Suprapubic skin (tissue), 4 donors: ENCODE results near the gene FRAS1. TPM values are rescaled to one million over a fixed set of nuclear protein-coding genes. Genes with fewer than 3 reads are reported as not detected.

Experiments
- DNase-seq, 2 donors: peaks; one replicate each; pipeline ENCODE4 v3.0.0-alpha.2; 2019; ENCODE audit warnings: low spot score in 2 of 2
- H3K27ac ChIP-seq: fragments of 200-600 bp; sonication (generic); one replicate; pipeline ENCODE4 v1.5.1; 2019
- H3K27me3 ChIP-seq: fragments of 200-600 bp; sonication (generic); one replicate; pipeline ENCODE4 v1.5.1; 2019
- H3K36me3 ChIP-seq: fragments of 200-600 bp; sonication (generic); one replicate; pipeline ENCODE4 v1.5.1; 2019
- H3K4me1 ChIP-seq: fragments of 200-600 bp; sonication (generic); one replicate; pipeline ENCODE4 v1.5.1; 2019
- H3K4me3 ChIP-seq: fragments of 200-600 bp; sonication (generic); one replicate; pipeline ENCODE4 v1.5.1; 2019; ENCODE audit warnings: mild to moderate bottlenecking
- H3K9me3 ChIP-seq: fragments of 200-600 bp; sonication (generic); one replicate; pipeline ENCODE4 v1.5.1; 2019
- EP300 ChIP-seq: sonication (generic); formaldehyde crosslinking; IDR thresholded peaks from one replicate; pipeline ENCODE4 v1.6.1; 2017; ENCODE audit warnings: antibody characterized with exemption
- POLR2A ChIP-seq, 2 donors: fragments of 450-650 bp; IDR thresholded peaks; one replicate each; pipeline ENCODE4 v1.6.1; 2017; ENCODE audit warnings: antibody characterized with exemption in 2 of 2, mild to moderate bottlenecking in 2 of 2, moderate library complexity in 2 of 2
- POLR2AphosphoS5 ChIP-seq, 3 donors: sonication (generic); formaldehyde crosslinking; IDR thresholded peaks; one replicate each; pipeline ENCODE4 v1.6.1; 2017; ENCODE audit warnings: antibody characterized with exemption in 3 of 3
- WGBS: methylation state at CpG from one replicate; pipeline ENCODE4 v1.1.5; 2018; 5-methylcytosine and 5-hydroxymethylcytosine counted together
- total RNA-seq, 4 donors: library from RNA; depleted of rRNA; stranded (reverse); fragments of >200 nt; gene quantifications; one replicate each; pipeline ENCODE4 v1.1.0, GENCODE V29; 2016
- TF ChIP-seq, protein P1 (sequence below), 2 donors: fragments of 200-600 bp in 1 of 2; fragments of 450-650 bp in 1 of 2; sonication (generic) in 1 of 2; IDR thresholded peaks; one replicate each; pipeline ENCODE4 v1.5.1; 2016 to 2019; ENCODE audit warnings: antibody characterized with exemption in 2 of 2, mild to moderate bottlenecking in 1 of 2, moderate library complexity in 1 of 2

The FRAS1 gene
- total RNA-seq, 4 donors from 2014 or later: 1.4 to 24.9 (median 3.8) TPM

DNA sequence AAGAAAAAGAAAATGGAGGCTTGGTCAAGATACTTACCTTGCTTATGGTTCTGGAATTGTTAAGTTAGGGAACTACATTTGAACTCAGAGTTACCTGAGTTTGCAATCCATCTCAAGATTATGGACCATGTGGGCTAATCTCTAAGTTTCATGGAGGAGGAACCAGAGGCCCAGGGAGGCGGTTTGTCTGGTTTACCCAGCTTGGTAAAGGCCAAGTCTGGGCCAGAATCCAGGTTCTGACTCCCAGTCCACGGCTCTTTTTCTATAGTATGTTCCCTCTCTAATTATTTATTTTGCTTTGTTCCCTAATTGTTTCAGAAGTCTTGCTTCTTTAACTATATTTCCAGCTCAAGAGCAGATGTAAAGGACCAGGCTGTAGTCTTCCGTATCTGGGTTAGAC, 168.1 kb downstream of the FRAS1 start:
- H3K36me3 ChIP-seq: no peaks in the 10 kb centered on the region
- 75% methylated on average over 3 of the region's 3 CpGs for WGBS
- no peak for DNase-seq
- no peak overlapping the region for H3K4me3 ChIP-seq
- no peaks in the 10 kb centered on the region for H3K27me3 ChIP-seq
- H3K4me1 ChIP-seq: no peaks in the 10 kb centered on the region
- H3K9me3 ChIP-seq: no peaks in the 10 kb centered on the region
- H3K27ac ChIP-seq: no peak overlapping the region
- TF ChIP-seq, protein P1, sequence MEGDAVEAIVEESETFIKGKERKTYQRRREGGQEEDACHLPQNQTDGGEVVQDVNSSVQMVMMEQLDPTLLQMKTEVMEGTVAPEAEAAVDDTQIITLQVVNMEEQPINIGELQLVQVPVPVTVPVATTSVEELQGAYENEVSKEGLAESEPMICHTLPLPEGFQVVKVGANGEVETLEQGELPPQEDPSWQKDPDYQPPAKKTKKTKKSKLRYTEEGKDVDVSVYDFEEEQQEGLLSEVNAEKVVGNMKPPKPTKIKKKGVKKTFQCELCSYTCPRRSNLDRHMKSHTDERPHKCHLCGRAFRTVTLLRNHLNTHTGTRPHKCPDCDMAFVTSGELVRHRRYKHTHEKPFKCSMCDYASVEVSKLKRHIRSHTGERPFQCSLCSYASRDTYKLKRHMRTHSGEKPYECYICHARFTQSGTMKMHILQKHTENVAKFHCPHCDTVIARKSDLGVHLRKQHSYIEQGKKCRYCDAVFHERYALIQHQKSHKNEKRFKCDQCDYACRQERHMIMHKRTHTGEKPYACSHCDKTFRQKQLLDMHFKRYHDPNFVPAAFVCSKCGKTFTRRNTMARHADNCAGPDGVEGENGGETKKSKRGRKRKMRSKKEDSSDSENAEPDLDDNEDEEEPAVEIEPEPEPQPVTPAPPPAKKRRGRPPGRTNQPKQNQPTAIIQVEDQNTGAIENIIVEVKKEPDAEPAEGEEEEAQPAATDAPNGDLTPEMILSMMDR (IDR thresholded peaks at IDR 0.05): no peak
- TF ChIP-seq POLR2AphosphoS5 (IDR thresholded peaks at IDR 0.05) (no peak), POLR2A (IDR thresholded peaks at IDR 0.05) (no peak), EP300 (no peak)

DNA sequence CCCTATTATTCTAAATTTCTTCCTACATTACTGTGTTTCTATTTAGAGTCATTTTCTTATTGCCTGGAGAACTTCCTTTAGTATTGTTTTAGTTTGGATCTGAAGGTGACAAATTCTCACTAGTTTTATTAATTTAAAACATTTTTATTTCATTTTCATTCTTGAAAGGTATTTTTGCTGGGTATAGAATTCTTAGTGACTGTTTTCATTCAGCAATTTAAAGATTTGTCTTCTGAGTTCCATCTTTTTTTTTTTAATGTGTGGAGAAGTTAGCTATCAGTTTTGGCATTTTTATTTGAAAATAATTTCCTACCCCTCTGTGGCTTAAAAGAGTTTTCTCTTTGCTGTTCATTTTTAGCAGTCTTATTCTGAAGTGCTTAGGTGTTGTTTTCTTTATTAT, 169.2 kb downstream of the FRAS1 start:
- Histone ChIP-seq H3K27ac (no peak overlapping the region), H3K27me3 (no peaks in the 10 kb centered on the region), H3K4me3 (no peak overlapping the region), H3K9me3 (no peaks in the 10 kb centered on the region), H3K4me1 (no peaks in the 10 kb centered on the region), H3K36me3 (no peaks in the 10 kb centered on the region)
- no peak for DNase-seq
- no peak for TF ChIP-seq EP300
- TF ChIP-seq POLR2AphosphoS5 (IDR thresholded peaks at IDR 0.05): no peak
- TF ChIP-seq POLR2A (IDR thresholded peaks at IDR 0.05): no peak
- TF ChIP-seq, protein P1 (IDR thresholded peaks at IDR 0.05): no peak

GRCh38 chr4:78227411-78228057, 170.4 kb downstream of the FRAS1 start:
- no peak overlapping the region for H3K27ac ChIP-seq
- WGBS: 100% methylated on average over 1 of the region's 1 CpG
- no peaks in the 10 kb centered on the region for H3K9me3 ChIP-seq
- H3K27me3 ChIP-seq: no peaks in the 10 kb centered on the region
- H3K4me1 ChIP-seq: no peaks in the 10 kb centered on the region
- no peak for TF ChIP-seq POLR2AphosphoS5 (IDR thresholded peaks at IDR 0.05)
- TF ChIP-seq, protein P1 (IDR thresholded peaks at IDR 0.05): no peak
- TF ChIP-seq POLR2A (IDR thresholded peaks at IDR 0.05): no peak
- no peak for TF ChIP-seq EP300
- DNase-seq: no peak
- no peak overlapping the region for H3K4me3 ChIP-seq
- H3K36me3 ChIP-seq: no peaks in the 10 kb centered on the region

- H3K9me3 ChIP-seq: no peaks in the 10 kb centered on the region
- no peaks in the 10 kb centered on the region for H3K27me3 ChIP-seq
- H3K36me3 ChIP-seq: no peaks in the 10 kb centered on the region
- no peak for DNase-seq
- H3K4me3 ChIP-seq: no peak overlapping the region
- TF ChIP-seq POLR2A (IDR thresholded peaks at IDR 0.05) (no peak), POLR2AphosphoS5 (IDR thresholded peaks at IDR 0.05) (no peak), EP300 (no peak)
- TF ChIP-seq, protein P1 (IDR thresholded peaks at IDR 0.05): no peak
- H3K27ac ChIP-seq: no peak overlapping the region
- H3K4me1 ChIP-seq: no peaks in the 10 kb centered on the region
Observed at GRCh38 chr4:78235800-78236199, 178.7 kb downstream of the FRAS1 start.

DNA sequence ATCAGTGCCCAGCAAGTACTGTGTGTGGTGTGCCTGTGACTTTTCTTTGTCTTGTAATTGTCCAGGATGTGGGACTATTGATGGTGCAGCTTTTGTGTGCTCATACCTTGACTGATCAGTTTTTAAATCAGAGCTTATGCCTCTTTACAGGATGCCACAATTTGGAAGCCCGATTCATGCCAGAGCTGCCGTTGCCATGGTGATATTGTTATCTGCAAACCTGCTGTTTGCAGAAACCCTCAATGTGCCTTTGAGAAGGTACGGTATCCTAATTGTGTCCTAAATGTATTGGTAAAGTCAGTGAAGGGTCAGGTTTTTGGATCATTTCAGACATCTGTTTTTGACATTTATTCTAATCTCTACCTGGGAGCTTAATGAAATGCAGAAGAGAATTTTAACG, 180.2 kb downstream of the FRAS1 start:
- WGBS: 89% methylated on average over 4 of the region's 4 CpGs
- no peaks in the 10 kb centered on the region for H3K27me3 ChIP-seq
- H3K9me3 ChIP-seq: no peaks in the 10 kb centered on the region
- no peak for TF ChIP-seq POLR2A (IDR thresholded peaks at IDR 0.05)
- TF ChIP-seq, protein P1 (IDR thresholded peaks at IDR 0.05): no peak
- TF ChIP-seq POLR2AphosphoS5 (IDR thresholded peaks at IDR 0.05): no peak
- no peak for TF ChIP-seq EP300
- H3K4me3 ChIP-seq: no peak overlapping the region
- H3K4me1 ChIP-seq: no peaks in the 10 kb centered on the region
- H3K36me3 ChIP-seq: no peaks in the 10 kb centered on the region
- DNase-seq: no peak
- no peak overlapping the region for H3K27ac ChIP-seq
